Measurements from ENCODE around the gene TMCC3.

The TMCC3 gene

DNA sequence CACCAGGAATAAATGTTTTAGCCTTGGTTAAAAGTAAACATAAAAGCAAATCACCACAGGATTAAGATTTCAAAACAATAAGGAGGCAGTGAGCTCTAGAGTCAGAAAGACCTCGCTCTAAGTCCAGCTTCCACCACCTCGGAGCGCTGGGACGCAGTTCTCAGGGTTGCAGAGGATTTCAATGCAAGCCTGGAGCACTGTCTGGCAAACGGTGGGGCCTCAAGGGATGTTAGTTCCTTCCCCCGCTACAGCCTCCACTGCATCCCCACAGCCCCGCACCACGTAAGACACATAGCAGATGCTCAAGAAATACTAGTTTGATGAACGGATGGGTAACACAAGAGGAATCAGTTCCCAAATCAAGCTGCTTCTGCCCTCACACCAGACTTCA, 39.3 kb upstream of the TMCC3 start:
- TF ChIP-seq, protein P1, sequence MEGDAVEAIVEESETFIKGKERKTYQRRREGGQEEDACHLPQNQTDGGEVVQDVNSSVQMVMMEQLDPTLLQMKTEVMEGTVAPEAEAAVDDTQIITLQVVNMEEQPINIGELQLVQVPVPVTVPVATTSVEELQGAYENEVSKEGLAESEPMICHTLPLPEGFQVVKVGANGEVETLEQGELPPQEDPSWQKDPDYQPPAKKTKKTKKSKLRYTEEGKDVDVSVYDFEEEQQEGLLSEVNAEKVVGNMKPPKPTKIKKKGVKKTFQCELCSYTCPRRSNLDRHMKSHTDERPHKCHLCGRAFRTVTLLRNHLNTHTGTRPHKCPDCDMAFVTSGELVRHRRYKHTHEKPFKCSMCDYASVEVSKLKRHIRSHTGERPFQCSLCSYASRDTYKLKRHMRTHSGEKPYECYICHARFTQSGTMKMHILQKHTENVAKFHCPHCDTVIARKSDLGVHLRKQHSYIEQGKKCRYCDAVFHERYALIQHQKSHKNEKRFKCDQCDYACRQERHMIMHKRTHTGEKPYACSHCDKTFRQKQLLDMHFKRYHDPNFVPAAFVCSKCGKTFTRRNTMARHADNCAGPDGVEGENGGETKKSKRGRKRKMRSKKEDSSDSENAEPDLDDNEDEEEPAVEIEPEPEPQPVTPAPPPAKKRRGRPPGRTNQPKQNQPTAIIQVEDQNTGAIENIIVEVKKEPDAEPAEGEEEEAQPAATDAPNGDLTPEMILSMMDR (IDR thresholded peaks at IDR 0.05; ENCODE audit: low read depth, low read length) = no peak

DNA sequence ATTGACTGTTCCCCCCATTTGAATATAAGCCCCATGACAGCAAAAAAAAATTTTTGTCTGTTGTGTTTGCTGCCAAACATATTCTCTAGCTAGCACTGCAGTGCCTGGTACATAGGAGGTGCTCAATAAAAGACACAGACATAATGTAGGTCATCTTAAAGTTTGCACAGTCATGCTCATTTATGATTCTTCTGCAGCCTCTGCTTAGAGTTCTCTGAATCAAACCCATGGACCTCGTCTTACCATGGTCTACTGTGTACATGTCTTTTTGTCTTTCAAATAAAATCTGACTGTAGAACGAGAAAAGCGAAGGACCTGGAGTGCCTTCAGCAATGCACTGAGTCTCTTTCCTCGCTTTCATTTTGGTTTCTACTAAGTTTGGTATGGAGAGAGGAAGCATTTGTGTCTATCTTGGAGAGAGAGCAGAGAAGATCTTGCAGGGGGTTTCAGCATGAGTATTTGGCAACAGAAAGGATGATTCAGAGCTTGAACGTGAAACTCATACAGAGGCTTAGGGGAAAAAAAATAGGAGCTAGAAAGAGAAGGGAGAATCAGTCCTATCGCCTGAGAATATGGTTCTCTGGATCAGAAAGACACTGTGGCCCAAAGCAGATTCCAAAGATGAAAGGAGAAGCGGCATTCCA, 38.8 kb upstream of the TMCC3 start:
- H3K4me3 ChIP-seq (ENCODE audit: low read depth, low read length) = no peak overlapping the region
- TF ChIP-seq, protein P1 (IDR thresholded peaks at IDR 0.05; ENCODE audit: low read depth, low read length) = no peak

More for the DNA sequence above, 39.3 kb upstream of the TMCC3 start:
- no peak overlapping the region for H3K4me3 ChIP-seq (ENCODE audit: low read depth, low read length)

DNA sequence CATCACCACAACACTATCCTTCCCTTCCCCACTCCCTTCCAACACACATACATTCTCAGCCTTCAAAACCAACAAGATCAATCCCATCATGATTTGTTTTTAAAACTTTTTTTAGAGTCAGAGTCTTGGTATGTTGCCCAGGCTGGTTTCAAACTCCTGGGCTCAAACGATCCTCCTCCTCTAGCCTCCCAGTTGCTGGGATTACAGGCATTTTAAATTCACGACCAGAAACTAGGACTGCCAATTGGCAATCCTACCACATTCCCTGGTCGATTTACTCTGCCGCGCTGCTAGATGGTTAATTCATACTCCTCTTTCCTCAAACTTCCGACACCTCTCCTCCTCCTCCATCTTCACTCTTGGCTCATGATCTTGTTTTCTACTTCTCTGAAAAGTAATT, 37.5 kb upstream of the TMCC3 start:
- H3K4me3 ChIP-seq (ENCODE audit: low read depth, low read length) = no peak overlapping the region
- TF ChIP-seq, protein P1 (IDR thresholded peaks at IDR 0.05; ENCODE audit: low read depth, low read length) = no peak

DNA sequence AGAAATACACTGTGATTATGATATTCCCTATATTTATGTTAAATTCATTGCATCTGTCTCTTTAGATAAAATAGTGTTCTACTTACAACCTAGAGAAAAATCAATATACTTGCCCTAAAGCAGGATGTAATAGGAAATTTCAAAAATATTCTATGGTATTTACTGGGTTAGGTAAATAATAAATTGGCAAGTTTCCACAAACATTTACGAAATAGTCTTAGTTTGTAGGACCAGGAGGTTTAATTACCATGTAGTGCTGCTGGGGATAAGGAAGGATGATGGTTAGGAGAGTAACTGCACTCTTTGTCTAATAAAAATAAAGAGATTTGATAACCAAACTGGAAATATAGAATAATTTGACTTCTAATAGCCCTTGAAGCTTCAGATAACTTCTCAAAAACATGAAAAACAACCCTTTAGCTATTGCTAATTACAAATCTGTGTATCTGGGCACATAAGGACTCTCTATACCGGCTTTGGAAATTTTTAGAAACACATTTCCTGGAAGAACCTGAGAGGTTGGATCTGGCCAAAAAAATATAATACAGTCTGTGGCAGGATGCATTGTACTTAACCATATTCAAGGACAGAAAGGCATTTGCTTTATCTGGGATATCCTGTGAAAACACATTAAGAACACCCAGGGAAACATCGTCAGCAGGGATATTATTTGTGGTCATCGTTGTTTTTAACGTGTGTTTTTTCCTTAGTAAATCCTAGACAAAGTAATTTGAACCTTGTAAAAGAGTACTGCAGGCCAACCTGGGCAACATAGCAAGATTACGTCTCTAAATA, 36.7 kb upstream of the TMCC3 start:
- no peak overlapping the region for H3K4me3 ChIP-seq (ENCODE audit: low read depth, low read length)
- TF ChIP-seq, protein P1 (IDR thresholded peaks at IDR 0.05; ENCODE audit: low read depth, low read length) = no peak

DNA sequence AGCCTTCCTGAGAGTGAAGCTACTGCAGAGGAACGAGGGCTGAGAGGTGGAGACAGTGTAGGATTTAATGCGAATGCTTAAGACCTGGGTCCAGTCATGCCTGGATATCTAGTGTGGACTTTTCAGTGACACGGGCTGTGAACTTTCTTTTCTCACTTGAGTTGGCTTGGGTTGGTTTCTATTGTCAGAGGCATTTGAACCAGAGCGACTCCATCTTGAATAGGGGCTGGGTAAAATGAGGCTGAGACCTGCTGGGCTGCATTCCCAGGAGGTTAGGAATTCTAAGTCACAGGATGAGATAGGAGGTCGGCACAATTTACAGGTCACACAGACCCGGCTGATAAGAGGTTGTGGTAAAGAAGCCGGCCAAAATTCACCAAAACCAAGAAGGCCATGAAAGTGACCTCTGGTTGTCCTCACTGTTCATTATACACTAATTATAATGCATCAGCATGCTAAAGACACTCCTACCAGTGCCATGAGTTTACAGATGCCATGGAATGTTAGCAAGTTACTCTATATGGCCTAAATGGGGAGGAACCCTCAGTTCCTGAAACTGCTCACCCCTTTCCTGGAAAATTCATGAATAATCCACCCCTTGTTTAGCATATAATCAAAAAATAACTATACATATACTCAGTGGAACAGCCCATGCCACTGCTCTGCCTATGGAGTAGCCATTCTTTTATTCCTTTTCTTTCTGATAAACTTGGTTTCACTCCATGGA, 34.2 kb upstream of the TMCC3 start:
- TF ChIP-seq, protein P1 (IDR thresholded peaks at IDR 0.05; ENCODE audit: low read depth, low read length) = no peak
- no peak overlapping the region for H3K4me3 ChIP-seq (ENCODE audit: low read depth, low read length)

DNA sequence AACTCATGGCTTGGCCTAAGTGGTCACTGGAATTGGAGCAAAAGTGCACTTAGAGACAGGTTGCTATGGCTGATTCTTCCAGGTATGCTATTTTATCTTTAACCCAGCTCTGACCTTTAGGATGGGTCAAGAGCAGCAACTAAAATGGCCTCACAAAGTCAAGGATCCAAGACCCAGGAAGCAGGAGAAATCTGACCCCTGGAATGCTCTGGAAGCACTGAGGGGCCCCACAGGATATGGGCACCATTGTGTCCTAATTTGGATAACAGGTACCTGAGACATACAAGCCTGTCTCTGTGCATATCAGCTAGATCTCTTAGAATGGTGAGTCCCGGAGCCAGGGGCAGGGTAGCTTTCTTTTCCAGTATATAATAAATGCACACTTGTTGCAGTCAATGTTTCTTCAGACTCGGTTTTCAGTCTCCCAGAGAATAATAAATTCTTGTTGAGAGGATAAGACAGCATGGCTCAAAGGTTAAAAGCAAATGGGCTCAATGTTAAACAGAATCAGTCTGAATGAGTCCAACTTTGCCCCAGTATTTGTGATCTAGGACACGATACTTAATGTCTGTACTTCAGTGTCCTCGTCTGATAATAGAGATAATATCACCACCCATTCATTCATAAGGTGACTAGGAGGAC, 29.3 kb upstream of the TMCC3 start:
- H3K4me3 ChIP-seq (ENCODE audit: low read depth, low read length) = no peak overlapping the region
- TF ChIP-seq, protein P1 (IDR thresholded peaks at IDR 0.05; ENCODE audit: low read depth, low read length) = no peak
